Ectodermal cell (in vitro differentiated cells): Measurements from ENCODE around the gene STOM.

Experiments
- H3K27ac ChIP-seq: 2 replicates; pipeline ENCODE4 v1.7.0; 2013; ENCODE audit warnings: mild to moderate bottlenecking, low read depth, low read length; ENCODE audit not compliant: insufficient read depth, poor library complexity, severe bottlenecking
- H3K27me3 ChIP-seq: 2 replicates; pipeline ENCODE4 v1.7.0; 2013; ENCODE audit warnings: mild to moderate bottlenecking, low read length; ENCODE audit not compliant: insufficient read depth, control insufficient read depth, poor library complexity, severe bottlenecking
- H3K36me3 ChIP-seq: one replicate; pipeline ENCODE4 v1.7.0; 2013; ENCODE audit warnings: low read length; ENCODE audit not compliant: control insufficient read depth, insufficient read depth
- H3K4me1 ChIP-seq: one replicate; pipeline ENCODE4 v1.7.0; 2013; ENCODE audit warnings: low read length; ENCODE audit not compliant: control insufficient read depth, insufficient read depth
- H3K4me3 ChIP-seq: 2 replicates; pipeline ENCODE4 v1.7.0; 2013; ENCODE audit warnings: low read depth, low read length, control low read depth; ENCODE audit not compliant: insufficient read depth
- H3K9me3 ChIP-seq: 2 replicates; pipeline ENCODE4 v1.7.0; 2013; ENCODE audit warnings: mild to moderate bottlenecking, low read length, moderate library complexity; ENCODE audit not compliant: control insufficient read depth
- WGBS, 2 experiments: methylation state at CpG; one replicate each; pipeline ENCODE4 v1.1.7; 2013; ENCODE audit warnings: missing lambda C conversion rate in 2 of 2; 5-methylcytosine and 5-hydroxymethylcytosine counted together

The STOM gene

GRCh38 chr9:121301881-121302286, 68.2 kb downstream of the STOM start:
- WGBS, 2 experiments: 96 to 97% methylated on average over 11 of the region's 11 CpGs
- H3K4me3 ChIP-seq: no peak overlapping the region

GRCh38 chr9:121300283-121301119, 69.5 kb downstream of the STOM start:
- 74 to 75% methylated on average over 13 of the region's 13 CpGs for WGBS, 2 experiments

More at GRCh38 chr9:121301881-121302286, 68.2 kb downstream of the STOM start:
- H3K27me3 ChIP-seq: peaks cover 16% of the 10 kb centered on the region
- no peak overlapping the region for H3K27ac ChIP-seq
- no peaks in the 10 kb centered on the region for H3K36me3 ChIP-seq
- no peaks in the 10 kb centered on the region for H3K9me3 ChIP-seq
- peaks cover 27% of the 10 kb centered on the region for H3K4me1 ChIP-seq

GRCh38 chr9:121299467-121300282, 70.4 kb downstream of the STOM start:
- Histone ChIP-seq H3K27me3 (peaks cover 16% of the 10 kb centered on the region), H3K4me1 (peaks cover 20% of the 10 kb centered on the region), H3K9me3 (no peaks in the 10 kb centered on the region), H3K36me3 (no peaks in the 10 kb centered on the region), H3K27ac (no peak overlapping the region), H3K4me3 (peak overlapping the region; percentile 33)
- WGBS, 2 experiments: 4% methylated on average over 74 of the region's 74 CpGs

More at GRCh38 chr9:121300283-121301119, 69.5 kb downstream of the STOM start:
- peak overlapping the region; percentile 33 for H3K4me3 ChIP-seq
- no peaks in the 10 kb centered on the region for H3K9me3 ChIP-seq
- H3K27ac ChIP-seq: no peak overlapping the region
- H3K27me3 ChIP-seq: peaks cover 16% of the 10 kb centered on the region
- H3K4me1 ChIP-seq: peaks cover 21% of the 10 kb centered on the region
- no peaks in the 10 kb centered on the region for H3K36me3 ChIP-seq

- Histone ChIP-seq H3K27me3 (peaks cover 16% of the 10 kb centered on the region), H3K27ac (no peak overlapping the region), H3K36me3 (no peaks in the 10 kb centered on the region), H3K4me3 (peak overlapping the region; percentile 22), H3K4me1 (peaks cover 20% of the 10 kb centered on the region), H3K9me3 (no peaks in the 10 kb centered on the region)
- 25 to 31% methylated on average over 12 to 13 of the region's 13 CpGs for WGBS, 2 experiments
Measured at GRCh38 chr9:121298689-121299466, 71.2 kb downstream of the STOM start.

- no peak overlapping the region for H3K27ac ChIP-seq
Measured at GRCh38 chr9:121298016-121298538, 72.0 kb downstream of the STOM start.

GRCh38 chr9:121297389-121297788, 72.7 kb downstream of the STOM start:
- Histone ChIP-seq H3K4me3 (no peak overlapping the region), H3K36me3 (no peaks in the 10 kb centered on the region), H3K4me1 (peaks cover 20% of the 10 kb centered on the region), H3K9me3 (no peaks in the 10 kb centered on the region), H3K27me3 (peaks cover 16% of the 10 kb centered on the region), H3K27ac (no peak overlapping the region)
- WGBS, 2 experiments: 81 to 82% methylated on average over 3 to 4 of the region's 4 CpGs

More at GRCh38 chr9:121298016-121298538, 72.0 kb downstream of the STOM start:
- peaks cover 20% of the 10 kb centered on the region for H3K4me1 ChIP-seq
- H3K4me3 ChIP-seq: no peak overlapping the region
- no peaks in the 10 kb centered on the region for H3K9me3 ChIP-seq
- H3K27me3 ChIP-seq: peaks cover 16% of the 10 kb centered on the region
- no peaks in the 10 kb centered on the region for H3K36me3 ChIP-seq
- 49 to 50% methylated on average over 7 of the region's 7 CpGs for WGBS, 2 experiments

- H3K9me3 ChIP-seq: no peaks in the 10 kb centered on the region
- H3K27ac ChIP-seq: no peak overlapping the region
- H3K4me1 ChIP-seq: peaks cover 20% of the 10 kb centered on the region
- peaks cover 16% of the 10 kb centered on the region for H3K27me3 ChIP-seq
- WGBS, 2 experiments: 88 to 89% methylated on average over 7 of the region's 7 CpGs
- no peak overlapping the region for H3K4me3 ChIP-seq
- no peaks in the 10 kb centered on the region for H3K36me3 ChIP-seq
Measured at GRCh38 chr9:121296213-121297127, 73.6 kb downstream of the STOM start.

- no peaks in the 10 kb centered on the region for H3K36me3 ChIP-seq
- peaks cover 20% of the 10 kb centered on the region for H3K4me1 ChIP-seq
- H3K9me3 ChIP-seq: no peaks in the 10 kb centered on the region
- peaks cover 9% of the 10 kb centered on the region for H3K27me3 ChIP-seq
- no peak overlapping the region for H3K4me3 ChIP-seq
- WGBS, 2 experiments: 92 to 93% methylated on average over 5 of the region's 5 CpGs
- no peak overlapping the region for H3K27ac ChIP-seq
Measured at GRCh38 chr9:121295662-121296191, 74.3 kb downstream of the STOM start.
